H1 (cell line): Measurements from ENCODE around the gene TMEM72. TPM values are rescaled to one million over a fixed set of nuclear protein-coding genes. Genes with fewer than 3 reads are reported as not detected.

Source experiments
- CTCF ChIA-PET: fragments of 300-600 bp; sonication (Branson Sonifier 250); formaldehyde crosslinking; loops from one replicate; lab custom pipeline; 2021; ENCODE audit not compliant: partially characterized antibody; lab: Charles Lee
- POLR2A ChIA-PET: fragments of 300-600 bp; sonication (Branson Sonifier 250); formaldehyde crosslinking; loops from one replicate; lab custom pipeline; 2021; ENCODE audit warnings: inconsistent platforms; ENCODE audit not compliant: partially characterized antibody; lab: Charles Lee
- DNase-seq, 2 experiments: peaks; one replicate each; pipeline versions ENCODE4 v3.0.0 to v3.0.0-alpha.2; 2010 to 2022; ENCODE audit warnings: low spot score in 2 of 2, low read depth in 1 of 2, mixed read lengths in 1 of 2
- FAIRE-seq: peaks from 2 replicates; lab custom pipeline; 2011; peaks lifted over from hg19 to GRCh38; lab: Jason Lieb, UNC
- H2AFZ ChIP-seq: 2 replicates; pipeline ENCODE4 v1.8.1; 2012; ENCODE audit warnings: low read length, inconsistent platforms
- H2AK5ac ChIP-seq: 2 replicates; pipeline ENCODE4 v1.6.1; 2013; ENCODE audit warnings: low read depth, low read length
- H2BK120ac ChIP-seq: replicated peaks from 2 replicates; pipeline ENCODE3; 2013; ENCODE audit warnings: low read depth, low read length, inconsistent platforms
- H2BK12ac ChIP-seq: 2 replicates; pipeline ENCODE4 v1.6.1; 2013; ENCODE audit warnings: low read depth, low read length
- H2BK15ac ChIP-seq: 2 replicates; pipeline ENCODE4 v1.6.1; 2013; ENCODE audit warnings: low read length
- H2BK20ac ChIP-seq: 2 replicates; pipeline ENCODE4 v1.6.1; 2013; ENCODE audit warnings: low read length
- H2BK5ac ChIP-seq: 2 replicates; pipeline ENCODE4 v1.6.1; 2013; ENCODE audit warnings: low read depth, low read length
- H3K14ac ChIP-seq: 2 replicates; pipeline ENCODE4 v1.6.1; 2013; ENCODE audit warnings: inconsistent platforms; ENCODE audit not compliant: insufficient read length
- H3K18ac ChIP-seq: 2 replicates; pipeline ENCODE4 v1.6.1; 2013; ENCODE audit warnings: low read length; ENCODE audit errors: extremely low read depth
- H3K23ac ChIP-seq: 2 replicates; pipeline ENCODE4 v1.6.1; 2013; ENCODE audit warnings: inconsistent platforms; ENCODE audit not compliant: insufficient read length
- H3K23me2 ChIP-seq: 2 replicates; pipeline ENCODE4 v1.6.1; 2013; ENCODE audit warnings: low read depth, low read length
- H3K27ac ChIP-seq: 2 replicates; pipeline ENCODE4 v1.6.1; 2011; ENCODE audit warnings: low read depth, low read length, inconsistent platforms
- H3K27me3 ChIP-seq, 4 experiments: replicated peaks in 1 of 4; 1 replicate in 1 of 4; 2 replicates in 3 of 4; pipeline versions ENCODE4 v1.6.1 to v1.8.1; 2011 to 2013; ENCODE audit warnings: low read length in 3 of 4, mild to moderate bottlenecking in 3 of 4, inconsistent platforms in 2 of 4, mixed read lengths in 2 of 4, moderate library complexity in 1 of 4; ENCODE audit not compliant: control insufficient read depth in 3 of 4, insufficient read depth in 3 of 4; ENCODE audit errors: extremely low read depth in 1 of 4
- H3K36me3 ChIP-seq, 4 experiments: 2 replicates each; pipeline versions ENCODE4 v1.6.1 to v1.8.1; 2011 to 2013; ENCODE audit warnings: mild to moderate bottlenecking in 4 of 4, low read length in 3 of 4, moderate library complexity in 2 of 4, control low read depth in 1 of 4, inconsistent platforms in 1 of 4; ENCODE audit not compliant: insufficient read depth in 4 of 4, control insufficient read depth in 2 of 4
- H3K4ac ChIP-seq: replicated peaks from 2 replicates; pipeline ENCODE3; 2013; ENCODE audit warnings: low read length, low read depth, mixed read lengths, inconsistent platforms; ENCODE audit not compliant: insufficient read length
- H3K4me1 ChIP-seq, 4 experiments: replicated peaks in 1 of 4; 1 replicate in 1 of 4; 2 replicates in 3 of 4; pipeline versions ENCODE4 v1.6.1 to v1.8.1; 2011 to 2013; ENCODE audit warnings: low read length in 3 of 4, inconsistent platforms in 2 of 4, mixed read lengths in 1 of 4; ENCODE audit not compliant: insufficient read depth in 4 of 4, control insufficient read depth in 3 of 4
- H3K4me2 ChIP-seq, 2 experiments: 2 replicates each; pipeline versions ENCODE4 v1.6.1 to v1.8.1; 2011 to 2013; ENCODE audit warnings: low read depth in 2 of 2, low read length in 2 of 2, control low read depth in 1 of 2, inconsistent platforms in 1 of 2, mild to moderate bottlenecking in 1 of 2; ENCODE audit not compliant: insufficient read depth in 1 of 2
- H3K4me3 ChIP-seq, 4 experiments: fragments of 200-600, 300-600 bp in 1 of 4; sonication (generic), shearing (Covaris generic), sonication (Bioruptor Twin) in 1 of 4; 2 replicates each; pipeline versions ENCODE4 v1.5.1 to v1.8.1; 2011 to 2016; ENCODE audit warnings: low read length in 4 of 4, low read depth in 3 of 4, control low read depth in 2 of 4, inconsistent platforms in 2 of 4, mild to moderate bottlenecking in 2 of 4, mixed read lengths in 1 of 4, moderate library complexity in 1 of 4; ENCODE audit not compliant: insufficient read depth in 2 of 4; ENCODE audit errors: extremely low read depth in 1 of 4
- H3K56ac ChIP-seq: replicated peaks from 2 replicates; pipeline ENCODE3; 2013; ENCODE audit warnings: low read depth, mild to moderate bottlenecking, mixed read lengths, low read length, inconsistent platforms; ENCODE audit not compliant: insufficient read length
- H3K79me1 ChIP-seq: 2 replicates; pipeline ENCODE4 v1.6.1; 2013; ENCODE audit warnings: low read depth, low read length, control low read depth
- H3K79me2 ChIP-seq, 2 experiments: 2 replicates each; pipeline versions ENCODE4 v1.6.1 to v1.8.1; 2012 to 2013; ENCODE audit warnings: low read length in 2 of 2, mild to moderate bottlenecking in 2 of 2, inconsistent platforms in 1 of 2; ENCODE audit not compliant: insufficient read depth in 2 of 2, control insufficient read depth in 1 of 2
- H3K9ac ChIP-seq, 4 experiments: replicated peaks in 1 of 4; 1 replicate in 1 of 4; 2 replicates in 3 of 4; pipeline versions ENCODE4 v1.6.1 to v1.8.1; 2011 to 2013; ENCODE audit warnings: low read depth in 3 of 4, low read length in 3 of 4, control low read depth in 2 of 4, mild to moderate bottlenecking in 2 of 4, moderate library complexity in 2 of 4, inconsistent platforms in 1 of 4; ENCODE audit errors: extremely low read depth in 1 of 4
- H3K9me3 ChIP-seq, 2 experiments: 2 replicates each; pipeline versions ENCODE4 v1.6.1 to v1.8.1; 2012 to 2013; ENCODE audit warnings: mild to moderate bottlenecking in 2 of 2, moderate library complexity in 2 of 2, control low read depth in 1 of 2, inconsistent platforms in 1 of 2, low read depth in 1 of 2, low read length in 1 of 2, mixed read lengths in 1 of 2; ENCODE audit not compliant: insufficient read depth in 2 of 2
- H4K20me1 ChIP-seq, 2 experiments: replicated peaks in 1 of 2; 2 replicates each; pipeline versions ENCODE3 to v1.8.1; 2011 to 2013; ENCODE audit warnings: inconsistent platforms in 2 of 2, low read length in 2 of 2, mild to moderate bottlenecking in 1 of 2; ENCODE audit not compliant: insufficient read depth in 2 of 2, control insufficient read depth in 1 of 2
- H4K5ac ChIP-seq: 2 replicates; pipeline ENCODE4 v1.6.1; 2013; ENCODE audit warnings: low read length, low read depth, mixed read lengths, inconsistent platforms; ENCODE audit not compliant: insufficient read length
- H4K8ac ChIP-seq: 2 replicates; pipeline ENCODE4 v1.8.0; 2013; ENCODE audit warnings: mild to moderate bottlenecking, moderate library complexity, low read length, inconsistent platforms; ENCODE audit not compliant: insufficient read depth; ENCODE audit errors: extremely low read depth
- H4K91ac ChIP-seq: replicated peaks from 2 replicates; pipeline ENCODE3; 2013; ENCODE audit warnings: low read length, mixed read lengths, inconsistent platforms; ENCODE audit not compliant: insufficient read length
- BACH1 ChIP-seq: IDR thresholded peaks from 2 replicates; pipeline ENCODE4 v1.6.1; 2012; ENCODE audit warnings: low read length, improper control_type of control experiment
- CREB1 ChIP-seq: IDR thresholded peaks from 2 replicates; pipeline ENCODE4 v1.6.1; 2012; ENCODE audit warnings: inconsistent platforms
- SP4 ChIP-seq: IDR thresholded peaks from 2 replicates; pipeline ENCODE4 v1.6.1; 2012; ENCODE audit warnings: low read length, inconsistent platforms
- TAF1 ChIP-seq: IDR thresholded peaks from 2 replicates; pipeline ENCODE4 v1.6.1; 2011; ENCODE audit warnings: mild to moderate bottlenecking, low read depth, low read length
- WGBS, 2 experiments: shearing (Covaris generic) in 1 of 2; methylation state at CpG; one replicate each; pipeline versions ENCODE4 v1.1.6 to v1.1.7; 2013 to 2015; ENCODE audit warnings: low lambda C conversion rate in 2 of 2, mixed read lengths in 2 of 2, inconsistent platforms in 1 of 2, low coverage in 1 of 2, missing lambda C conversion rate in 1 of 2; ENCODE audit not compliant: insufficient replicate concordance in 2 of 2, insufficient coverage in 1 of 2, insufficient read length in 1 of 2; ENCODE audit errors: extremely low coverage in 1 of 2, missing lambda C conversion rate in 1 of 2; 5-methylcytosine and 5-hydroxymethylcytosine counted together
- polyA plus RNA-seq, 7 experiments: library from polyadenylated mRNA; depleted of rRNA in 3 of 7; stranded (reverse) in 5 of 7; unstranded in 2 of 7; fragments of >200 nt in 5 of 7; fragments of 200-250 nt in 2 of 7; gene quantifications; 1 replicate in 5 of 7; 2 replicates in 1 of 7; 4 replicates in 1 of 7; pipeline versions ENCODE4 v1.2.1 to v1.2.3, GENCODE V29; 2011 to 2013; ENCODE audit warnings: missing spikeins in 2 of 7, mixed read lengths in 2 of 7
- total RNA-seq: library from RNA; stranded (reverse); fragmentation: NEBNext Ultra II Directional; extraction: Animal tissue kit (Norgen Biotek cat#: 25700); gene quantifications from 2 replicates; pipeline ENCODE4 v1.2.1, GENCODE V29; 2021
- TF ChIP-seq, protein P1 (sequence below): IDR thresholded peaks from 2 replicates; pipeline ENCODE4 v1.6.1; 2012; ENCODE audit warnings: inconsistent platforms

Gene TMEM72
- total and polyA plus RNA-seq, 2 of the 8 experiments (the other 6 are each of a cell fraction or from before 2014, with no cell fraction given) = not detected

DNA sequence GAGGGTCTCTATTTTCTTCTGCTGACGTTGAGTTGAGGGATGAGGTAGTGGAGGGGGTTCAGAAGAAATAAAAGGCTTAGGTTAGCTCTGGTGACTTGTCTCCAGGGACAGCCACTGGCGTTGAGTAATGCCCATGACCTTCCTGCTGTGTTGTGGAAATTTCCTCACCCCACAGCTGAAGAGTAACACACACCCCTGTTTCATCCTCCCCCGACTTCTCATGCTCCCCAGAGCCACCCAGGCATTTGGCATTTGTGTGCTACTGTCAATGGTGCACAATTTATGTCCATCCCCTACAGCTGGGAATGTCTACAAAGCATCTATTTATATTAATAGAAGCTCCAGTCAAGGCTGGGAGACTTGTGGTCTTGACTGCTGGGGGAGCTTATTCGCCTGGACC is 4.7 kb upstream of the TMEM72 start:
- no peak overlapping the region for H2BK120ac ChIP-seq
- H3K14ac ChIP-seq = no peak overlapping the region
- ChIA-PET POLR2A (interaction anchor here (0.8 to 1.3 kb wide), 2 partner anchors 28 to 42 kb away, joined by 3 read pairs; no protein-coding TSS in a partner anchor), CTCF (interaction anchor here (1.0 to 1.7 kb wide), 6 partner anchors 10 to 45 kb away, joined by 3 to 5 read pairs (median 3); no protein-coding TSS in a partner anchor)
- H3K79me1 ChIP-seq = no peaks in the 10 kb centered on the region
- no peak overlapping the region for H2BK12ac ChIP-seq
- 82% methylated on average over 4 of the region's 4 CpGs; no CpG with 5 or more reads in 1 of the 2 experiments for WGBS, 2 experiments
- no peak for FAIRE-seq
- H3K36me3 ChIP-seq = no peaks in the 10 kb centered on the region
- no peaks in the 10 kb centered on the region for H3K23me2 ChIP-seq
- H3K27me3 ChIP-seq = no peaks in the 10 kb centered on the region
- no peaks in the 10 kb centered on the region for H3K9me3 ChIP-seq
- no peak overlapping the region for H2BK20ac ChIP-seq
- H3K4ac ChIP-seq = no peak overlapping the region
- H4K91ac ChIP-seq = no peak overlapping the region
- no peak overlapping the region for H3K23ac ChIP-seq
- H4K5ac ChIP-seq = no peak overlapping the region
- no peak overlapping the region for H2BK15ac ChIP-seq
- H2BK5ac ChIP-seq = no peak overlapping the region
- H4K20me1 ChIP-seq = no peaks in the 10 kb centered on the region
- no peak overlapping the region for H2AFZ ChIP-seq
- H3K4me2 ChIP-seq = no peak overlapping the region
- H3K79me2 ChIP-seq = no peaks in the 10 kb centered on the region
- no peak for DNase-seq
- H2AK5ac ChIP-seq = no peak overlapping the region
- H3K4me1 ChIP-seq = peaks cover 9 to 16% (median 10%) of the 10 kb centered on the region in 4 experiments; a peak in 6 of 7 replicates
- H3K56ac ChIP-seq = no peak overlapping the region
- no peak overlapping the region for H3K9ac ChIP-seq
- no peak overlapping the region for H3K18ac ChIP-seq
- no peak overlapping the region for H3K27ac ChIP-seq
- no peak overlapping the region for H4K8ac ChIP-seq
- no peak overlapping the region for H3K4me3 ChIP-seq
- TF ChIP-seq CREB1 (no peak), SP4 (no peak), BACH1 (no peak), TAF1 (no peak)
- TF ChIP-seq, protein P1, sequence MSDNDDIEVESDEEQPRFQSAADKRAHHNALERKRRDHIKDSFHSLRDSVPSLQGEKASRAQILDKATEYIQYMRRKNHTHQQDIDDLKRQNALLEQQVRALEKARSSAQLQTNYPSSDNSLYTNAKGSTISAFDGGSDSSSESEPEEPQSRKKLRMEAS = no peak
